NCI-H128 (cell line): ENCODE data around the gene ITGA5.
"Not testable (repeated sequence)": the region's sequence is repeated elsewhere in the genome, so short reads cannot be mapped to it uniquely, and the experiment has no call there.

Experiments used
- DNase-seq: peaks from one replicate; lab custom pipeline; 2025; ENCODE audit not compliant: unreplicated experiment; lab: John Stamatoyannopoulos, UW

Gene ITGA5

DNA sequence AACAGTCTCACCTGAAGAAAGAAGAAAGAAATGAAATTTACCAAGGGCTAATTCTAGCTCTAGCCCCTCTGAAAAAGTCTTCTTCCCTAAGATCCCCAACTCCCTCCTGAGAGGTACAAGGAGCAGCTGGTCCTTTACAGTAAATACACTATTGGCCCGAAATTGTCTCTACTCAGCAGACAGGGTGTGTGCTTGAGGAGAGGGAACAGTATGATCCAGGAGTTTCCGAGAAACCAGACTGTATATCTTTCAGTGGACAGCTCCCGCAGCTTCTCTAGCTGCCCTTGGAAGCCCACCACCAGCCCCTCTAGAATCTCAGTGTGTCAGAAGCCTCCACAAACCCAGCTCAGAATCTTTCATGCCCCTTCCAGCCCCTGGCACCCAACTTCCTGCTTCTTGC, 62.8 kb downstream of the ITGA5 start:
- DNase-seq, result no peak

GRCh38 chr12:54355104-54355815, 63.8 kb downstream of the ITGA5 start:
- no peak for DNase-seq

DNA sequence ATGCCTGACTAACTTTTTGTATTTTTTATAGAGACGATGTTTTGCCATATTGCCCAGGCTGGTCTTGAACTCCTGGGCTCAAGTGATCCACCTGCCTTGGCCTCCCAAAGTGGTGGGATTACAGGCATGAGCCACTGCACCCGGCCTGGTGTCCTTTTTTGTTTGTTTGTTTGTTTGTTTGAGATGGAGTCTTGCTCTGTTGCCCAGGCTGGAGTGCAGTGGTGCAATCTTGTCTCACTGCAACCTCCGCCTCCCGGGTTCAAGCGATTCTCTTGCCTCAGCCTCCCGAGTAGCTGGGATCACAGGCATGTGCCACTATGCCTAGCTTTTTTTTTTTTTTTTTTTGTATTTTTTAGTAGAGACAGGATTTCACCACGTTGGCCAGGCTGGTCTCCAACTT, 64.8 kb downstream of the ITGA5 start:
- not testable (repeated sequence) for DNase-seq

GRCh38 chr12:54352891-54353874, 65.9 kb downstream of the ITGA5 start:
- DNase-seq, result peak; percentile 70

DNA sequence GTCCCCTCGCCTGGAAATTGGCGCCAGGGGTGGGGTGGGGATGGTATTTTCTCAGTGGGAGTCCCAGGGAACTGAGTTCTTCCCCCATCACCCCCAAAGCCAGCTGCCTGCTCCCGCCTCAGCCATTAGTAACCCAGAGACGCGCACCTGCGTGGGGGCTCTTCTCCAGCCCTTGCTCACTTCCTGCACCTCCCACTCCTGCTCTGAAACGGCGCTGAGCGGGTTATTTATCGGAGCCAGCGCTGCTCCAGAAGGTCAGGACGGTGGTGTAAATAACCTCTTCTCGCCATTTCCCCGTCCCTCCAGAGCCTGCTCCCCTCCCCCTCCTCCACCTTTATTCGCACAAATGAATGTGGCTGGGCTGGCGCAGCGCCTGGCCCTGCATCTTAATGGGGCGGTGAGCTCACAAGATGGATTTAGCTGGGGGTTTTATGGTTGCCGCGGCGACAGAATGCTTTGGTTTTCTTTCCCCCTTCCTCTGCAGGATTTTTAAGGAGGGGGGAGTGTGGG, 67.0 kb downstream of the ITGA5 start:
- DNase-seq, result peak; percentile 91

GRCh38 chr12:54351341-54351740, 67.7 kb downstream of the ITGA5 start:
- no peak for DNase-seq

GRCh38 chr12:54350743-54351142, 68.3 kb downstream of the ITGA5 start:
- DNase-seq, result no peak

DNA sequence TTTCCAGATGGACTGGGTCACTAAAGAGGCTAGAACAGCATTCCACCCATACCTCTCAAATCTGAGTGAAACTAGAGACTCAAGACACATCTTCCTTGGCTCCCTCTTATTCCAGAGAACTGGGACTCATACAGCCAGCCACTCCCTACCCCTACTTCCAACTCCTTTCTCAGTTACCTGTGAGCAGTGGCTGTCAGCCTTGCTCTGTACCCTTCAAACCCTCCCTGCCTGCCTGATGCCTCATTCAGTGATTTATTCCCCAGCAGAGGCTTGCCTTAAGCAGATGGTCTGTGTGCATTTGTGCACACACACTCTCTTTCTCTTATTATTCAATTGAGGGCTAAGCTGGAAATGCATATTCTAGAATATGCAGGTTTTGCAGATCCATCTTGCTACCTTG, 69.4 kb downstream of the ITGA5 start:
- no peak for DNase-seq

- no peak for DNase-seq
Measured at GRCh38 chr12:54349036-54349435, 70.0 kb downstream of the ITGA5 start.
